RCC 7860 (cell line): ENCODE data around the gene CBX7.

ENCODE experiments used
- DNase-seq: peaks from one replicate; pipeline ENCODE4 v3.0.0-alpha.2; 2015; ENCODE audit warnings: low spot score
- FAIRE-seq: peaks from 2 replicates; lab custom pipeline; 2012; peaks lifted over from hg19 to GRCh38; lab: Jason Lieb, UNC

Gene CBX7

DNA sequence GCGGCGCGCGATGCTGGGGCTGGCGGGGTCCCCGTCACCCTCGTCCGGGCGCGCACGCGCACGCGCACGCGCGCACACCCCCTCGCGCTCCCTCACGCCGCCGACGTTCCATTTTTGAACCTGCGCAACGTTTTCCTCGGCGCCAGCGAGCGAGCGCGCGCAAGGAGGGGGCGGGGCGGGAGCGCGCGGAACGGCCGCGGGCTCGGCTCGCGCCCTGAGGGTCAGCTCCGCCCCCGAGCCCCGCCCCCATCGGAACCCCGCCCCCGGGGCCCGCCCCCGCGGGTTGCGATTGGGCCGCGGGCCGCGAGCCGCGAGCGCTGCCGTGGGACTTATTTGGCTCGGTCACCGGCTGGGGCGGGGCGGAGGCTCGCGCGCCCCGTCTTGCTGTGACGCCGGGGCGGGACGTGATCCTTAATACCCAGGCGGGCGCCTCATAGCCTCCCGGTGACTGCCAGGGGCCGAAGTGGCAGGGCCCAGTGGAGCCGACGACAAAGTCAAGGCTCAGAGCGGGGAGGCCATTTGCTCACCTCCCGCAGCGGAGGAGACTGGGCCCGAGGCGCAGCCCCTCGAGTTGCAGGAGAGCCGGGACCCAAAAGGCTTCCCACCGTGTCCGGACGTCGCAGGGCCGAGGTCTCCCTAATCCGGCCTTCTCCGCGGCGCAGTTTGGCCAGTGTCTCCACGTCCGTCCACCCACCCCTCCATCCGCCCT, at the start of gene CBX7:
Gene CBX7 (minus strand): TSS at position 170 of the 709 bp plus-strand sequence. CDS start 236 bp downstream, outside the sequence.
- no peak for FAIRE-seq
- peak; percentile 60 for DNase-seq

DNA sequence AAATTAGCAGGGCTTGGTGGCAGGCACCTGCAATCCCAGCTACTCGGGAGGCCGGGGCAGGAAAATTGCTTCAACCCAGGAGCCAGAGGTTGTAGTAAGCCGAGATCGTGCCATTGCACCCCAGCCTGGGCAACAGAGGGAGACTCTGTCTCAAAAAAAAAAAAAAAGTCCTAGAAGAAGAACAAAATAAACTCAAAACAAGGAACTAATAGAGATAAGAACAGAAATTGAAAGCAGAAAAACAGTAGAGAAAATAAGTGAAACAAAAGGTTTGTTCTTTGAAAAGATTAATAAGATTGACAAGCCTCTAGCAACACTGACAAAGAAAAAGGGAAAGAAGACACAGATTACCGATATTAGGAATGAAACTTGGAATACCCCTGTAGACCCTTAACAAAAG, 45.1 kb upstream of the CBX7 start:
- FAIRE-seq (no peak), DNase-seq (no peak)

DNA sequence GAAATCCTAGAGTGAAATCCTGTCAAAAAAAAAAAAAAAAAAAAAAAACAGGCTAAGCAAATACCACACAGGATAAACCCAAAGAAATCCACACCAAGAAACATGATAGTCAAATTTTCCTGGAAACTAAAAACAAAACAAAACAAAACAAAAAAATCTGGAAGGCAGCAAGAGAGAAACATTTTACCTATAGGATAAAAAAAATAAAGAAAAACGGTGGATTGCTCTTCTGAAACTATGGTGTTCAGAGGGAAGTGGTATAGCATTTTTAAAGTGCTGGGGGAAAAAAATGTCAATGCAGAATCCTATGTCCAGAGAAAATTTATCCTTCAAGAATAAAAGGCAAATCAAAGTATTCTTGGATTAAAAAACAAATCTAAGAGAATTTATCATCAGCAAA, 41.6 kb upstream of the CBX7 start:
- FAIRE-seq, result no peak

DNA sequence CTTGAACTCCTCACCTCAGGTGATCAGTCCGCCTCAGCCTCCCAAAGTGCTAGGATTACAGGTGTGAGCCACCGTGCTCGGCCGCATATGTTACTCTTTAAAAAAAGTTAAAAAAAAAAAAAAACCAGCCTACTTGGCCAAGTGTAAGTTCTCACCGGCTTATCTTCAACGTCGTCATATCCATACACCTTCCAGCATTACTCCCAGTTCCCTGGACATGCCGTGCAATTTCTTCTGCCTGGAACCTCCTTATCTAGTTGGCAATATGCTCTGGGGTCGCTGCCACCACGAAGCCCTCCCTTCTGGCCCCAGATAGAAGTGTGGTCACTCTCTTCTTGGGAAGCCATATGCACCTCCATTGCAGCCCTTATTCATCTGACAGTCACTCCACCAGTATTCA, 36.3 kb upstream of the CBX7 start:
- FAIRE-seq, result no peak
- DNase-seq, result no peak

More for the DNA sequence above, 41.6 kb upstream of the CBX7 start:
- DNase-seq, result no peak

DNA sequence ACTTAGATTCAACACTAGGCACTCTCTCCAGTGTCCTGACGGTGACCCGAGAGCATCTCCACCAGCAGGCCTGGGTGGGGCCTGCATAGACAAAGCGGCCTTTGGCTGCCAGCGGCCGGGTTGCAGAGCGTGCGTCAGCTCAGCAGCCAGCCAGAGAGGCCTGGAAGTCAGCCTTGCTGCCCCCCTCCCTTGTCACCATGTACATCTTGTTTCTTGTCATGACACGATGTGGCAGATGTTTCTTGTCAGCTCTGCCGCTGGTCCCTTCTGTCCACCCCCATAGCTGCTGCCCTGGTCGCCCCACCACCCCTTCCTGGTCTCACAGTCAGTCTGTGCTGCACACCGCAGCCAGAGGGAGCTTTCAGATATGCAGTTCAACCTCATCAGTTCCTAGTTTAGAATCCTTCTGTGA, 33.1 kb upstream of the CBX7 start:
- FAIRE-seq (no peak), DNase-seq (no peak)

DNA sequence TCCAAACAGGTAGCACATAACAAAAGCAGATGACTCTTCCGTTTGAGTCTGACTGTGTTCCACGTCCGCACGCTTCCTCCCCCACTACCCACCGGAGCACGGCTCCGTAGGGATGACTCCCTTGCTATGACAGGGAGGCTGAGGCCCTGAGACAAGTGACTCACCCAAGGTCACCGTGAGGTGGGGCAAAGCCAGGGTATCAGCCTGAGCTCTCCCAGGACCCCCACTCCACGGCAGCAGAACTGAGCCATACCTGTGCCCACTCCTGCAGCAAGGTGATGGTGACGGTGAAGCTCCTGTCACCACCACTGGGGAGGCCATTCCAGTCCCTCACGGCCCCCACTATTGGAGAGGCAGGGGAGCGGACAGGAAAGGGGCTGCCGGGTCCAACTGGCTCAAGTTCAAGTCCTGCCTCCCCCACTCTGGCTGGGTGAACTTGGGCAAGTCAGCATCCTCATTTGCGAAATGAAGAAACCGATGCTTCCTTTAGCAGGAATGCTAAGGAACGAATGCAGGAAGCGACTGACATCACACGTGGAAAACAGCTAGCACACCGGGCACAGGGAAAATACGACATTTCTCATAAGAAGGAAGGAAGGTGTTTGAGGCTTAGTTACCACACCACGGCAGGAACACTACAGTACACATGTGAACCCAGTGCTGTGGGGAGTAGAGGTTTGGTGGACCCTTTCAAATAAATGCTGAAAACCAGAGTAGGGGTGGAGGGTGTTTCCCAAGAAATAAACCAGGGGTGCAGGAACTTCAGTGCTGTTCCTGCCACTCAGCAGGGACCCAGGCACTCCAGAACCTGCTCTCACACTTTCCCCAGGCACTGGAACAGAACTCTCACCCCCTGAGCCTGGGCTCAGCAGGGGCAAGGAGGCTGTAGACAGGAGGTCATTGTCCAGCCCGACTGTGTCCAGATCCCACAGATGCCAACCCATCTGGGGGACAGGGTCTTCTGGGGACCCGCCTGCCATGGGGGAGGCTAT, 32.4 kb upstream of the CBX7 start:
- peak; percentile 92 for DNase-seq
- FAIRE-seq, result peak; percentile 82

DNA sequence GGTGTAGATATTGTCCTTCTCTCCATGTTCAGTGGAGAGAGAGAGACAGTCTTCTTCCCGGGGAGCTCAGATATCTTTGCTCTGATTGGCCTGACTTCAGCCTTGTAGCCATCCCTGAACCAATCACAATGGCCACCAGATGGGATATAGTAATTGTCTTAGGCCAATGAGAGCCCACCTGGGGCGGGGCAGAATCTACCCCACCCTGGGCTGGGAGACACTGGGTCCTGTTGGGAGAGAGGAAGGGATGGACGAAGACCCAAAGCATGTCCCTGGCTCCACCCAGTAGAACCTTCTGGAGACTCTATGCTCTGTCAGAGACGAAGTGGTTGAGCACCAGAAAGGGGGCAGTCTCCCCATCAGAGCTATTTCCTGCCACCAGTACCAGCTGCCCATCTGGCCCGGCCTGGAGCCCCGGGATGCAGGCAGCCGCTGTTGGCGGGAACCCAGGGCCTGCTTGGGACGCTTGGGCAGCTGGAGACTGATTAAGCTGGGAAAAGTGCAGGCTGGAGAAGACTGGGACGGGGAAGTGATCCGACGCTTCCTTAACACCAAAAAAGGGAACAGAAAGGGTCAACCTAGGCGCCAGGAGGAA, 31.6 kb upstream of the CBX7 start:
- peak; percentile 87 for FAIRE-seq

DNA sequence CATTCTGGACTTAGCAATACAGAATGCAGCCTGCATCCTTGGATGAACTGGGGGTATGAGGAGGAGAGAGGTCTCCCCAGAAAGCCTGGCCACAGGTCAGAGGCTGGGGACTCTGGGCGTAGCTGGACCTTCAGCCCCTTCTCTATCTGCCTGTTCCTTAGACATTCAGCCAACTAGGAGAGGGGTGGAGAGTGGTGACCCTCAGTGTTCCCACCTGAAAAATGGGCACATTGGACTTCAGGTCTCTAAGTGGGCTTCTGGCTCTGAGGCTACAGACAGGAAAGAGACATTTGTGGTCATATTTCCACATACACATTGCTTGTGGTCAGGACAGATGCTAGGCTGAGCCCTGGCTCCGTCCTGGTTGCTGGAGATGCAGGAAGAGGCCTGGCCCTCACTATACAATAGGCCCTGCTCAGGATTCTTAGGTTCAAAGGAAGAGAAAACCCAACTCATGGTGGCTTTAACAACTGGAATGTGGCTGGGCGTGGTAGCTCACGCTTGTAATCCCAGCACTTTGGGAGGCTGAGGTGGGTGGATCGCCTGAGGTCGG, 30.1 kb upstream of the CBX7 start:
- FAIRE-seq, result no peak
- no peak for DNase-seq

More for the DNA sequence above, 31.6 kb upstream of the CBX7 start:
- peak; percentile 86 for DNase-seq

DNA sequence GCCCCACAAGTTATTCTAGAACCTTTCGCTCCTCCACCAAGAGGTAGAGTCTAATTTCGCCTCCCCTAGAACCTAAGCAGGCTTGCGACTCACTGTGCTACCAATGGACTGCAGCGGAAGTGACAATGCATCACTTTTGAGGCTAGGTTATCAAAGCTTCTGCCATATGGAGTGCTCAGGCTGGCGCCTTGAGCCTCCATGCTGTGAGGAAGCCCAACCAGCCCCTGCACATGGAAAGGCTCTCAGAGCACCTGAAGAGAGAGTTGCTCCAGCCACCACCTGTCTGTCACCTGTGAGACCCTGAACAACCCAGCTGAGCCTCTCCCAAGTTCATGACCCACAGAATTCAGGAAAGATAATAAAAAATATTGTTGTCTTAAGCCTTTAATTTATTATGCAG, 29.3 kb upstream of the CBX7 start:
- no peak for FAIRE-seq
- DNase-seq, result no peak

DNA sequence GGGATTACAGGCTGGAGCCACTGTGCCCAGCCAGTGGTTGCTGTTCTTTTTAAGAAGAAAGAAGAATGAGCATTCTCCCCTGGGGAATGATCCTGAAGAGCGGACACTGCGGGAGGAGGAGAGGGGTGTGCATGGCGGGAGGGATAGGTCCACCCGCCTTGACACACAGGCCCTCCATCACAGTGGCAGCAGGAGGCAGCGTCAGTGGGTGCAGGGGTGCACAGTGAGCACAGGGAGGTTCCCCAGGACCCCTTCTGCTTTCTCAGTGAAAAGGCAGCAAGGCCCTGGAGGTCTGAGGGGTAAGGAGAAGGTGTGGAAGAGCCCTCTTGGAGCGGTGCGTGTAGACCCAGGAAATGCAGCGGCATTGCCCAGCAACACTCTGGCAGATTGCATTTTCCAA, 28.9 kb upstream of the CBX7 start:
- no peak for FAIRE-seq
- DNase-seq, result no peak

DNA sequence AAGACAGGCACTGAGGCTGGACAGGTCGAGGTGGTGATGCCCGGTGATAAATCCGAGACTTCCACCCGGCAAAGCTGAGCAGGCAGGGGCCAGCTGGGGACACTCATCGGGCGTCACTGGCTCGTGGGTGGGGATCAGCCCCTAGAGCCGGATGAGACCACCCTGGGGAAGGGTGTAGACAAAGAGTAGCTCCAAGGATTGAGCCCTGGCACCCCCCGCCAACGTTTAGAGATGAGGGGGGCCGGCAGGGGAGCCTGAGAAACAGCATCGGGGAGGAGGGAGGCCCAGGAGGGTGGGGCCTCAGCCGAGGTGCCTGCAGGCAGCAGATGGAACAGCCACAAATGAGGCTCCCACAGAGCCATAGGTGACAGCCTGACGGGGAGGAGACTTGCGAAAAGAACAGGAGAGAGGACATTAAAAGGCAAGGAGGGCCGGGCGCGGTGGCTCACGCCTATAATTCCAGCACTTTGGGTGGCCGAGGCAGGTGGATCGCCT, 27.4 kb upstream of the CBX7 start:
- FAIRE-seq, result no peak
- DNase-seq, result no peak

DNA sequence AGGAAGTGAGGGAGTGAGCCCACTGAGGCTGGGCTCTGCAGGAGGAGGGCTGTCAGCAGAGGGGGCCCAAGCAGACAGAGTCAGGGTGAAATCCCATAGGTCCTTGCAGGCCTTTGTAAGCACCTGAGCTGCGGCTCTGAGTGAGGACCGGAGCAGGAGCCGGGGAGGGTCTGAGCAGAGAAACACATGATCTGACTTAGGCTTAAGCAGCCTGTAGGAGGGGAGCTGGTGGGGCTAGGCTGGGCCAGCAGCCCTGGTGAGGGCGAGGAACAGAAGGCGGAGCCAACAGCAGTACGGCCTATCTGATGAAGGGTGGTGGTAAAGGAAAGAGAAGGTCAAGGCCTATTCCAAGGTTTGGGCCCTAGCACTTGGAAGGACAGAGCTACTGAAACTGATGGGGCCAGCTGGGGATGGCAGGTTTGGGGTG, 26.9 kb upstream of the CBX7 start:
- FAIRE-seq (no peak), DNase-seq (no peak)

DNA sequence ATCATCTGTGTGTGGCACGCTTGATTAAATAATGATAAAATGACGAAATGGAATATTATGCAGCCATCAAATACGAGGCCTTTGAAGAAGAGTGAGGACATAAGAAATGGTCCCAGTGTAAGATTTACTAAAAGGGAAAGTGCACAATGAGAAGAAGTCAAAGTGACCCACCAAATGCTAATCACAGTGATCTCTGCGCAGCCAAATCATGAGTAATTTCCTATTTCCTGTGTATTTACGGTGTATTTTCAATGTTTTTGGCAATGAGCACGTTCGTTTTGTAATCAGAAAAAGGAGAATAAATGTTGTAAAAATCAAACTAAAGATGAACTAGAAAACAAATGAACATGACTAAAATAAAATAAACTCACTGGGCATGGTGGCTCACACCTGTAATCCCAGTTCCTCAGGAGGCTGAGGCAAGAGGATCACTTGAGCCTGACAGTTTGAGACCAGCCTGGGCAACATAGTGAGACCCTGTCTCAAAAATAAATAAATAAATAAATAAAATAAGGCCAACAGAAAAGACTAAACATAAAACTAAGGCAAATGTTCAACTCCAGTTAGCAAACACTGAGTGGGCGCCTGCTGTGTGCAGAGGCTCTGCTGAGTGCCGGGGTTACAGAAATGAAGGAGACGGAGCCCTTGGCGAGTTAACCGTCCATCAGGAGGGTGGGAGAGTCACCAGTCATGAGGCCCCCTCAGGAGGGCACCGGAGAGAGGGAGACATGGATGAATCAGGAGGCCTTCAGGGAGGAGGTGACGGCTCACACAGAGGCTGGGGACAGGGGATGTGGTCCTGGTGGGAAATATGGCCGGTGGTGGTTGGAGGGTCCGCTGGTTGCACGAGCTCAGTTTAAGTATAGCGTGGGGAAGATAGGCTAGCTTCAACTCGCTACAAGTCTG, 26.0 kb upstream of the CBX7 start:
- DNase-seq (no peak), FAIRE-seq (no peak)

DNA sequence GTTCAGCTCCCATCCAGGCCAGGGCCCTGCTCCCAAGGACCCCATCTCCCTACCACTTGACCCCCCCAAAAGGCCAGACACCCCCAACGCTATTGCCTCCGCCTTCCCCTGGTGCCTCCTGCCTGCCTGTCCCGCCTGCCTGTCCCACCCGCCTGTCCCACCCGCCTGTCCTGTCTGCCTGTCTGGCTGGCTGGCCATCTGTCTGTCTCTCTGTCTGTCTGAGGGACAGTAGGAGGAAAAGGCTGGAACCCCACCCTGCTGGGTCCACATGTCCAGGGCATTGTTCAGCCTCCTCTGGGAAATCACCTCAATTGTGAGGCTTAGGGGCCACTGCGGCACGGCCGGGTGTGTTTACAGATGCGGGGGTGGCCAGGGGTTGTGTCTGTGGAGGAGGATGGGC, 25.3 kb upstream of the CBX7 start:
- DNase-seq, result no peak
- FAIRE-seq, result no peak

DNA sequence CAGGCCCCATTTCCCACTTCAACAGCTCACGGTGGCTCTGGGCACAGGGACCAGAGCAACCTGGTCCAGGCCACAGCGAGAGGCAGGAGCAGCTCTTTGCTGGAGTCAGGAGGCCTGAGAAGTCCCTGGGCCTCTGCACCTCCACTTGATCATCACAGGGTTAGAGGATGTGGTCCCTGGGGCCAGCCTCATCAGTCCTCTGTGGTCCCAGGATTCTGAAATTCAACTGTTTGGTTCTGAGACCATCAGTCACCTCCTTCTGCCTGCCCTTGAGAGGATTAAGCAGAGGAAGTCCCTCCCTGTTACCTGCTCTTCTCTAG, 24.9 kb upstream of the CBX7 start:
- FAIRE-seq (no peak), DNase-seq (no peak)

DNA sequence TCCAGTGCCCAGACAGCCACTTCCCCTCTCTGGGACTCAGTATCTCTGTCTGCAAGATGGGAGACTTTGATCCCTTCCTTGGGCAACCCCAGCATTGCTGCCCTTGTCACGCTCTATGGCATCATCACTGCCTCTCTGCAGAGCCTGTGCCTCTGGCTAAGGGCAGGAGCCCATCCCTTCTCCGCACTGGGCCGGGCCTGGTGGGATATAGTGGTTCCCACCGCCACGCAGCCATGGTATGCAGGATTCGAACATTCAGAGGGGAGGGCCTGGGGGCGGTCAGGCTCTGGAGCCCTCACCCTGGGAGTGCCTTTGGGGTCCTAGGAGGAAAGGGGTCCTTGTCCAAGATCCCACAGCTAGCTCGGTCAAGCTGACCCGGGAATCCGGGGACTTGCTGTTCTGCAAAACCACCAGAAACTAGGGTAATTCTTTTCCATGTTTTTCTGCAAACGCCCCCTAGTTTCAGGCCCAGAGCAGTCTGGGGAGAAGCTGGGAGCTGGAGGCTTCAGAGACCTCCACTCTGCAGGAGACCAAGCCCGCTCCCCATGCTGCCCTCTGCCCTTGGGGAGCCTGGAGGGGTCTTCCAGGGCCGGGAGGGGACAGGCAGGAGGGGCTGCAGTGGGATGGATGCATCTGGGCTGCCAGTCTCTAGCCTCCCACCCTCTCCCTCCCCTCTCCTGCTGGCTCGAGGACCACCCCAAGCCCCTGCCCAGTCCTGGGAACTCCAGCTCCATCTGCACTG, 24.4 kb upstream of the CBX7 start:
- DNase-seq, result peak; percentile 10
- FAIRE-seq, result no peak

DNA sequence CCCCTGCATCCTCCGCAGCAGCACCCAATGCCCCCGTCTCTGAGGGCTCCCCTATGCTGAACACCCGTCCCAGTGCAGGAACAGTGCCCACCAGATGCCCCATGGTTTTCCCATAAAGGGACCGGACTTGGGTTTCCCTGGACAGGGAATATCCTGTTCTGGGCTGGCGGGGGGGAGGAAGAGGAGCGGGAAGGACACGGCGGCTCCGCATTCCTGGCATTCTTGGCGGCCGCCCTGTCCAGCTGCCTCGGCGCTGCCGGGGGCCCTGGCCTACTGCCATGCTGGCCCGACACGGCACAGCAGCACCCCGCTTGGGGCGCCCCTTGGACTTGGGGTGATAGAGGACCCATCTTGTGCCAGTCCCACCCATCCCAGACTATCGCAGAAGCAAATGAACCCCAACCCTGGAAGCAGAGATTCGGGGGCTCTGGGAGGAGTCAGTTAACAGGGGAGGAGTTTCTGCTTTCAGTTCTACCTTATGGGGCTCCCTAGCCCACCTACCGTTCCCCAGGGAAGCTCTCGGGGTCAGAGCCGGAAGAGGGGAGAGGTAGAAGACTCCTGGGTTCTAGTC, 23.7 kb upstream of the CBX7 start:
- peak; percentile 40 for FAIRE-seq
- peak; percentile 84 for DNase-seq

DNA sequence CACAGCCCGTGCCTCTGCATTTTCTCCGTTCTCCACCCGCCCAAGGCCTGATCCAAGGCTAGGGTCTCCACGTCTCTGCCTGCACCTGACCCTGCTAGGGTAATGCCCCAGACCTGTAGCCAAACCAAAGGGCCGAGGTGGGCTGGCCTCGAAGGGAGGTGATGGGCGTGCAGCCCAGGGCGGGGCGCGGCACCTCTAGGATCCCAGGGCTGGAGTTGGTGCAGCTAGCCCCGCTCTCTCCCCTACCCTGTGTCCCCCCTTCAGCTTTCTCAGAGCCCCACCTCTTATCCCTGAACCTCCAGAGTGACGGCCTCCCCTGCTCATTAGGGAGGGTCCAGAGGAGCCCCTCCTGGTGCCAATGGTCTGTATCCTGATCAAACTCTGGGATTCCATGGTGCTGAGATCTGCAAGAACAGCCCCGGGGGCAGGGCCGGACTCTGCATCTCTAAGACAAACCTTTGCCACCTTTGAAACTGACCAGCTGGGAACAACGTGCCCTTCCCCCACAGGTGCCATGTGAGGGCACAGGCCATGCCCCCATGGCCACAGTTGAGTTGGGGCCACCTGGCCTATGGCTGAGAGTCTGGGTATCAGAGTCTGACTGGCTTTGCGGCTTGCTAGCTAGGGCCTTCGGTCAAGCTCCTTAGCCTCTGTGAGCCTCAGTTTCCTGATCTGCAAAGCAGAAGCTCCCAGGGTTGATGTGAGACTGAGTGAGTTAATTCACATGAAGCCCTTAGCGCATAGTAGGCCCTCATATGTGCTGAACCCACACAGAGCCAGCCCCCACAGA, 23.1 kb upstream of the CBX7 start:
- FAIRE-seq (no peak), DNase-seq (peak; percentile 72)
